Measurements from ENCODE around the gene LRRC66.
A peak's percentile ranks its signal among the peaks of the same experiment; 100 is the strongest.

Gene LRRC66

GRCh38 chr4:52019936-52020657 lies at the start of gene LRRC66:
Gene LRRC66, minus strand, starts transcription at chr4:52020363. Its CDS starts 2,750 bp downstream, at chr4:52017613.
- no peak for DNase-seq

- DNase-seq = no peak
Observed at GRCh38 chr4:52069571-52069970, 49.4 kb upstream of the LRRC66 start.

DNA sequence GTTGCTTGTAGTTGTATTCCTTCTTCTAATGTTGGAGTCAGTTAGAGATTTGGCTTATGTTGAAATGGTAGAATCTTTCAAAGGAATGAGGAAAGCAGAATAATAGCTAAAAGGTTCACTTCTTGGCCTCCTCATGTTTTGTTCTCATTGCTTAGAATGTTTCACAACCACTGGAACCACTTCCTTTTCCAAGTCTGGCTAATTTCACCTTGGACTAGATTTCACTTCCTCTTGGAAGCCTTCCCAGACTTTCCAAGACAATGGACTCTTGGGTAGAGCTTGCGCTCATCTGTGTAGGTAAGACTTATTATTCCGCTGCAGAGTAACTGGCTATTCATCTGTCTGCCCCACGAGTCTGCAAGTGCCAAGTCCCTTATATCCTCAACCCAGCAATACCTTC lies 39.2 kb upstream of the LRRC66 start:
- no peak for DNase-seq

DNA sequence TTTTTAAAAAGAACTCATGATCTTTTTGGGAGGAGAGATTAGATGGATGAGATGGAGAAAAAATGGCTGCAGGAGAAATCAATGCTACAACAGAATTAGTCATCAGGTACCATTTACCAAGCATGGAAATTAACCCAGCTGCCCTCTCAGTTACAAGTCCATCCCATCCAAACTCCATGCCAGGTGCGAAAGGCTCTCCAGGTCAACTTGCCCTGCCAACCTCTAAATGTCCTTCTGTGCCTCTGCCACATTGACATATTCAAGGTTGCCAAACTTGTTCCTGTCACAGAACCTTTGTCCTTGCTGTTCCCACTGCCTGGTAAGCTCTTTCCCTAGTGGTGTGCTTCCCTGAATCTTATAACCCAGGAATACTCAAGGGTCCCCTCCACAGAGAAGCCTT lies 38.1 kb upstream of the LRRC66 start:
- no peak for DNase-seq

GRCh38 chr4:52057196-52057595 lies 37.0 kb upstream of the LRRC66 start:
- no peak for DNase-seq

GRCh38 chr4:52054254-52054653 lies 34.1 kb upstream of the LRRC66 start:
- no peak for DNase-seq

DNA sequence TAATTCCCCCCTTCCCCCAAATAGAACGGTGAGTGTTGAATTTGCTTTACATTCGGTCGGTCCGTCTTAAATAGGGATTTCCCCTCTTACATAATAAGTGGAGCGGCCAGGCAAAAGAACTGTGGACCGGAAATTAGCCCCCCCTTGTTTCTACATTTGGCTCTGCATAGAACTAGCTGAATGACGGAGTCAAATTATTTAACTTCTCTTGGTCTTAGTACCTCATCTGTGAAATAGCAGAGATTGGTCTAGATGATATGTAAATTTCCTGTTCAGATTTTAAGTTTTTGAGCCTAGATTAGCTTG lies 32.3 kb upstream of the LRRC66 start:
- no peak for DNase-seq

DNA sequence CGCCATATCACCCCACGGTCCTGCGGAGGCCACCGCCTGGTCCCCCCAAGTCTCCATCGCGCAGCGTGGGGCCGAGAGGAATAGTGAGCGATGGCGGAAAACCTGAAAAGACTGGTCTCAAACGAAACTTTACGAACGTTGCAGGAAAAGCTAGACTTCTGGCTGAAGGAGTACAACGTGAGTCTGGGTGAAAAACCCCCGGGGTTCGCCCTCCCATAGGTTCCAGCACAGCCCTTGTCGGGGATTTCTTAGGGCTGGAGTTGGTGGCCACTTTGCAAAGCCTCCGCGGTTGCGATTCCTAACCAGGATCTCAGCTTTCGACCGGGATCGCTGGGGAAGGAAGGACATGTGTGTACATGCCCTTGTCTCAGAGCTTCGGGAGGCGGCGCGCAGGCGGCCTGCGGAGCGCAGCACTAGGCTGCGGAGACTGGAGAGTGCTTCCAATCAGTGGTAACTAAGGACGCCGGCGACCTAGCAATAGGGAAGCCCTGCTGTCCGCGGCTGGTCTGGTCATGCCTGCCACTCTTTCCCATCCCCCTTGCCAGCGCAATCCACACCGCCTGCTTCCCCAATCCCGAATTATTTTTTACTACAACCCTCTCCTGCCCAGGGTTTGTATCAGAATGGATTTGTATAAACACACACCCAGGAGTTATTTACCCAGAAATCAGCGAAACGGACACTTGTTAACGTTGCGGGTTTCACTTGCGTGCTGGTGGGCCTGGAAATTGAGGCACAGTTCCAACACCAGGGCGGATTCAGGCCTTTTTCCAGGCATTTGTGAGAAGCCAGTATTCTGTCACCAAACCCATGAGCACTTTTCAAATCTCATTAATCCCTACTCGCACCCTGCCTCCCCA lies 31.7 kb upstream of the LRRC66 start:
- DNase-seq = no peak

DNA sequence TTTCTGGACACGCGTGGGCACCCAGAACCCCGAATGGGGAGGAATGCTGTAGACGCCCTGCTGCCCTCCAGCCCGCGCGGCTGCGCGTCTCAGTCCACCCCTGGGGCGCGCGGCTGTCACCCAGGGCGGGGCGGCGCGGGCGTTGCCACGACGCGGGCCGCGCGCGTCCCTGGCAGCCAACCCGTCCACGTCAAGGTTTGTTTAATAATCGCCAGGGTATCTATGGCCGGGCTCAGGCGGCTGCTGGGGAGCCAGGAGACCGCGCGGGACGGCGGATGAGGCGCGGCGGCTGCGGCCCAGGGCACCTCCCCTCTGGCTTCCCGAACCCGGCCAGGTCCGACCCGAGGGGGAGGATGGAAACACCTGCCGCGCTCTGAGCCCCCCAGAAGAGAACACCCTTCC lies 31.1 kb upstream of the LRRC66 start, which contains the start of gene SPATA18:
Gene SPATA18 (plus strand): TSS at position 92 of the 402 bp plus-strand sequence. CDS start 401 bp downstream, outside the sequence.
- DNase-seq = no peak

GRCh38 chr4:52049266-52049665 lies 29.1 kb upstream of the LRRC66 start:
- DNase-seq = no peak

GRCh38 chr4:52045028-52045427 lies 24.9 kb upstream of the LRRC66 start:
- no peak for DNase-seq

GRCh38 chr4:52038103-52038912 lies 18.1 kb upstream of the LRRC66 start, which contains the start of gene SGCB:
Gene SGCB, minus strand, starts transcription at chr4:52038299. Its CDS starts 40 bp downstream, at chr4:52038259.
- DNase-seq = peak; percentile 5

GRCh38 chr4:52037689-52038102 lies 17.5 kb upstream of the LRRC66 start:
- DNase-seq = no peak

DNA sequence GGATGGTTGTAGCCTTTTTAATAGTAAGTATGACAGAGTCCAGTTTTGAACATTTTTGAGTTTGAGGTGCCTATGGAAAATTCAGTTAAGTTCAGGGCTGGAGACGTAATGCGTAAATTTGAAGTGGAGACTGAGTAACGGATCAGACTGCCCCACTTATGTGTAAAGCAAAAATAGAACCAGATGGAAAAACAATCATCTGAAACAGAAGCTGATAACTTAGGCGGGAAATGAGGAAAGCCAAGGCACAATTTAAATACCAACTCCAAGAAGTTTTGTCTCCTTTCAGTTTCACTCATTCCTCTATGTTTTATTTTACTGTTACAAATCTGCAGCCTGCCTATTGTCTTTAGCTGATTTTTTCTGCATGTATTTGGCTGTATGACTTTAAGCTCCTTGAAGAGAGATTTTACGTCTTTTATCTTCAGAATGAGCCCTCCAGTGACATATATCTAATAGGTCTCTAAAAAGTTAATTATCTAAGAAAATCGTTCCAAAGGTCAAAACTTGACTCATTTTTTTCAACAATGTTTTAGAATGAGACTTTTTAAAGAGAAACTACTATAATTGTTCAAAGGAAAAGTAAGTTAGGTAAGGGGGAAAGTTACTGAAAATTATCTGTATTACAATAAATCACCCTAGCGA lies 16.8 kb upstream of the LRRC66 start:
- DNase-seq = no peak

GRCh38 chr4:52035190-52035589 lies 15.0 kb upstream of the LRRC66 start:
- no peak for DNase-seq

- DNase-seq = no peak
Observed at GRCh38 chr4:52032005-52032404, 11.8 kb upstream of the LRRC66 start.

GRCh38 chr4:52028970-52029369 lies 8.8 kb upstream of the LRRC66 start:
- no peak for DNase-seq

- DNase-seq = no peak
Observed at GRCh38 chr4:52017814-52018213, 2.3 kb downstream of the LRRC66 start.

DNA sequence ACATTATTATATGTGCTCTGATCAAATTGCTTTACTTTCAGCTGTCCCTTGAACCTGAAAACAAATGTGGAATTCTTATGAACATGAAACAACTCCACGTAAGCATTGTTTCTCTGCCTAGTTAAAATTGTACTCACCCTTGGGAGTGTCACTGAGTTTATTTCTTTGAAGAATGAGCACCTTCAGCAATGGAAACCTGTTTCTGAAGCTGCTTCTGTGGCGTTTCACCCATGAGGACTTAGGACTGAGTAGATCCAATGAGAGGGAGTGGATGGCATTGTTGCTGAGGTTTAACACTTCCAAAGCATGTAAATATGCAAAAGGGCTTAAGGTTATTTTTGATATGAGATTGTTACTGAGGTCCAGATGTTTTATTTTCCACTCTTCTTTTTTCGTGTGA lies 3.2 kb downstream of the LRRC66 start:
- DNase-seq = no peak

DNA sequence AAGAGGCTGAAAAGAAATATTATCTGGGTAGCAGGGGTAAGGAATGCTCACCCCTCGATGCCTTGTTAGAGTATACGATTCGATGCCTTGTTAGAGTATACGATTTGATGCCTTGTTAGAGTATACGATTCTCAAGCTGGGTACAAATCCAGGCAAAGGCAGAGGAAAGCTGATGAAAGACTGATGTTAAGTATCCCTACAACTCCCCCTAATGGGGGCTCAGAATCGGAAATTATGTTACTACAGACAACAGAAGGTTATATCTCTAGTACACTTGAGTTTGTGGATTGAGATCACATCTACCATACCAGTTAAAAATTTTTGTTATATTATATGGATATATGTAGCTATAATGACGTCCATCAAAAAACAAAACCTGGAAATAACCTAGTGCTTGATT lies 4.8 kb downstream of the LRRC66 start:
- DNase-seq = no peak

DNA sequence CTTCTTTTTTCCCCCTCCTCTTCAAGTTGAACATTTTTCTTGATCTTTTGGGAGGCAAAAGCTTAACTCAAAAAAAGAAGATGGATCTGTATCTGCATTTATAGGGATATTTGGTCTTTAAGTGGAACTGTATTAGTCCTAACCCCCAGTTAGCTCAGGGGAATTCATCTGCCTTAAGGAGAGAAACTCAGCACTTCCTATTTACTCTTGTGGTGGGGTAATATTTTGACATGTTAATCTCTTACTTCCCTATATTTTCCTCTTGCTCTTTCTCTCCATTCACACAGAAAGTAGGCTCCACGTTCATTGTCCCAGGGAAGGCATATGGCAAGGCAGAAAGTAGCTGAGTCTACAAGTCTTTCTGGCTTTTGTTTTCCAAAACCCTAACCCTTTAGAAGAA lies 5.3 kb downstream of the LRRC66 start:
- DNase-seq = no peak

DNA sequence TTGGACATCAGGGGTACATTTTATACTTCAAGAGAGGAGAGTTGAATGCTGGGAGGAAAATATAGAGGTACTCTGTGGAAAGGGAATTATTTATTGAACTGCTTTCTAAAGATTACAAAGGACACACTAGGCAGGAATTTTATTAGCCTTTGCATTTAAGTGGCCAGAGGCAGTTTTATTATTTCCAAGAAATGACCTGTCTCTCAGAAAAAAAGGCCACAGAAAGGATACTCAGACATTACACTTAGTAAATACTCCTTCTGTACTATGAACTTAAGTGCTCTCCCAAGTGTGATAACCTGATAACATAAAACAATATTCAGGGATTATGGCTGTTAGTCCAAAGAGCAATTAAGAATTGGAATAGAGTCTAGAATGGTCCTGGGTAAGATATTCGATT lies 7.5 kb downstream of the LRRC66 start:
- no peak for DNase-seq

GRCh38 chr4:52010986-52011385 lies 9.2 kb downstream of the LRRC66 start:
- no peak for DNase-seq
